T follicular helper cell (primary cell): ENCODE results near the gene BATF2.
"Not testable (repeated sequence)": the region's sequence is repeated elsewhere in the genome, so short reads cannot be mapped to it uniquely, and the experiment has no call there.

Experiments used
- DNase-seq: peaks from one replicate; pipeline ENCODE4 v3.0.0-alpha.2; 2020; ENCODE audit warnings: low read depth
- total RNA-seq, 2 experiments: gene quantifications; one replicate each; lab custom pipeline; 2026; lab: John Stamatoyannopoulos, UW

Gene BATF2, protein sequence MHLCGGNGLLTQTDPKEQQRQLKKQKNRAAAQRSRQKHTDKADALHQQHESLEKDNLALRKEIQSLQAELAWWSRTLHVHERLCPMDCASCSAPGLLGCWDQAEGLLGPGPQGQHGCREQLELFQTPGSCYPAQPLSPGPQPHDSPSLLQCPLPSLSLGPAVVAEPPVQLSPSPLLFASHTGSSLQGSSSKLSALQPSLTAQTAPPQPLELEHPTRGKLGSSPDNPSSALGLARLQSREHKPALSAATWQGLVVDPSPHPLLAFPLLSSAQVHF
- 0 to 0.06 reads per million in 2 experiments for total RNA-seq

DNA sequence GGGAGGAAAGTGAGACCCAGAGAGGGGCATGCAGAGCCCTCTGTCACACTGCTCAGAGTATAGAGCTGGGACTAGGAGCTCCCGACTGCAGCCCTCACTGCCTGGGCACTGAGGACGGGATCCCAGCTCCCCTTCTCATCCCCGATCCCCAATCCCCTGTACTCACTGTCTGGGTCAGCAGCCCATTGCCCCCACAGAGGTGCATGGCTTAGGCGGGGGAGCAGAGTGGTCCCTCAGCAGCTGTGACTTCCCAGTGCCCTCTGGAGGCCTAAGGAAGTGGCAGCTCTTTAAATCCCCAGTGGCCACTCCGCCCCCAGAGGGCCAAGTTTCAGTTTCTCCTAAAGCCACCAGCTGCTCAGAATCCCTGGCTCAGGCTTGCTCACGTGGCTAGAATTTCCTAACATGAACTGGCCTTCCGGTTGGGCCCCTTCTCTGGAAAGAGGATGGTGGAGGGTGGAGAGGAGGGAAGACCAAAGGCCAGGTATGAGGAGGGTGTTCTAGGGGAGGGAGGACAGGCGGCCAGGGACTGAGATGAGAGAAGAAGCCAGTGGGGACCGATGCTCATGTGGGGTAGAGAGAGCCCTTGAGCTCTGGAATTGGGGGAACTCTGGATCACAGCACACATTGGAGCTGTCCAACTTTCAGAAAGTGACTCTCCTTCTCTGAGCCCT, at the start of gene BATF2:
BATF2 (minus strand) TSS at position 262 of the 671 bp plus-strand sequence; CDS start at position 205, 57 bp downstream.
- DNase-seq = no peak

DNA sequence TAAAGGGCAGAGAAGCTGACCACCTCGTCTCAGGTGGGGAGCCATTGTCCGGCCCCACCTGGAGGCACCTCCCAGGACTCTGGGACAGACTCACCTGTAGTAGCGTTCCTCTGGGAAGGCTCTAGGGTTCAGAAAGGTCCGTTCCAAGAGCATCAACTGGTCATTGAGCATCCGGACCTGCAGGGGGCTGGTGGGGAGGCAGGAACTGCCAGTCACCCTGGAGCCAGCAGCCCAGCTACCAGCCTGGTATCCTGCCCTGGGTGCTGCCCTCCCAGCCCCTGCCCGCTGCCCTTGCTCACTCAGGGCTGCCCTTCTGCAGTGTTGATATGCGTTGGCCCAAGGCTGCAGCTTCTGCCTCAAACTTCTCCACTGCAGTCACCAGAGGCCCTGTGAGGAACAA, 49.0 kb upstream of the BATF2 start:
- no peak for DNase-seq

DNA sequence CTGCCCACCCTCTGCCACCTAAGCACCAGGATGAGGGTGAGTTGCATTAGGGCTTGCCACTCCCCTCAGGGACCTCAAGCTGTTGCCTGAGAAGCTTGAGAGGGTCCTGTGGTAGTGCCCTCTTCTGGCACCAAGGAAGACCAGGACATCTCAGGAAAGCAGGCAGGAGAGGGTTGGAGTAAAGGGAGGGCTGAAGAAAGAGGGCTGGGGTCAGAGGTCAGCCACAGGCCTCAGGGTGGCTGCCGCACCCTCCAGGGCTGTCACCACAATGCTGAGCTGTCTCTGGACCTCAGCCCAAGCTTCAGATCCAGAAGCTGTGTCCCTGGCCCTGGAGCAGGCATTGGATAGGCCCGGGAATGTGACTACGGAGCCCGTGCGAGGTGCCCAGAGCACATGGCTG, 48.3 kb upstream of the BATF2 start:
- DNase-seq = no peak

DNA sequence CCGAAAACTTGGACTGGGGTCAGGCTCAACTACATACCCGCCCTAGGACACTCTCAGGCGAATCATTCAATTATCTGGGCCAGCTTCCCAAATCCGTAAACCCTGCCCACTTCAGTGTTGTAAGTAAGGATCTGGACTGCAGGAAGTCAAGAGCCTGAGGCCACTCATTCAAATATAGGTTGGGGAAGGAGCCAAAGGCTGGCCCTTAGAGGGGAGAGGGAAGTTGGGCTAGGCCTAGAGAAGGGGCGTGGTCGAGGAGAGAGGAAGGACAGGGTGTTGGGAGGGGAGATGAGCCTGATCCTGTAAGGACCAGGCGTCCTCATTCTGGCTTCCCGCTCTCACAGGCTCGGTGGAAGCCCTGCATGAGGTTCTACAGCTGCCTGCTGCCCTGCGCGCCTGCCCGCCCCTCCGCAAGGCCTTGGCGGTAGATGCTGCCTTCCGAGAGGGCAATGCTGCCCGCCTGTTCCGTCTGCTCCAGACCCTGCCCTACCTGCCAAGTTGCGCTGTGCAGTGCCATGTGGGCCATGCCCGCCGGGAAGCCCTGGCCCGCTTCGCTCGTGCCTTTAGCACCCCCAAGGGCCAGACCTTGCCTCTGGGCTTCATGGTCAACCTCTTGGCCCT, 47.2 kb upstream of the BATF2 start:
- DNase-seq = no peak

DNA sequence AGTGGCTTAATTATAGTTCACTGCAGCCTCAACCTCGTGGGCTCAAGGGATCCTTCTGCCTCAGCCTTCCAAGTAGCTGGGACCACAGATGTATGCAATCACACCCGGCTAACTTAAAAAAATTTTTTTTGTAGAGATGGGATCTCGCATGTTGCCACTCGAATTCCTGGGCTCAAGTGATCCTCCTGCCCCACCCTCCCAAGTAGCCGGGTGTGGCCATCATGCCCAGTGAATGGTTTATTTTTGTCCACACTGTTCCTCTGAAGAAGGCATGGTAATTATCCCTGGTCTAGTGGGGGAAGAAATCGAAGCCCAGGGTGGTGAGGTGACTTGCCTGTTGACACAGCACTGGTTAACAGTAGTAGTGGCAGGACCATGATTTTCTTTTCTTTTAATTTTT, 46.1 kb upstream of the BATF2 start:
- DNase-seq = no peak

DNA sequence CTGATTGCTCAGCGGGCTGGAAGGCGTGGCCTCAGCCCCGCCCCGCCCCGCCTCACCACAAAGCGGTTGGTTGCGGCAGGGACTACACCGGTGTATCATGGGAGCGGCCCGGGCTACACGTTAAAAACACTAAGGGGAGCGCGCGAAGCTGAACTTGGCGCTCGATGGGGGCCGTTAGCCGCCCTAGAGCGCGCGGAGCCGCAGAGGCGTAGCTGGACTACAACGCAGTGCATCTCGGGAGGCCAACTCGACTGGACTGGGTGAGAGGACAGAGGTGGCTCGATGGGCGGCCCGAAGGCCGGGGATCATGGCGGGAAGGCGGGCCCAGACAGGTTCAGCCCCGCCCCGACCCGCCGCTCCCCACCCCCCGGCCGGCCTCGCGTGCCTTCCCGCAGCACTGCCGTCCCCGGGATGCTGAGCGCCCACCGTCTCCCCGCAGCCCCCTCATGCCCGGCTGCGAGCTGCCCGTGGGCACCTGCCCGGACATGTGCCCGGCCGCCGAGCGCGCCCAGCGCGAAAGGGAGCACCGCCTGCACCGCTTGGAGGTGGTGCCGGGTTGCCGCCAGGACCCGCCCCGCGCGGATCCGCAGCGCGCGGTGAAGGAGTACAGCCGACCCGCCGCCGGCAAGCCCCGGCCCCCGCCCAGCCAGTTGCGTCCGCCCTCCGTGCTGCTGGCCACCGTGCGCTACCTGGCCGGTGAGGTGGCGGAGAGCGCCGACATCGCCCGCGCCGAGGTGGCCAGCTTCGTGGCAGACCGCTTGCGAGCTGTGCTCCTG, 44.3 kb upstream of the BATF2 start, which contains the start of gene SAC3D1:
SAC3D1 (plus strand) TSS at position 364 of the 776 bp plus-strand sequence; CDS start at position 447, 83 bp downstream.
- peak; percentile 71 for DNase-seq

DNA sequence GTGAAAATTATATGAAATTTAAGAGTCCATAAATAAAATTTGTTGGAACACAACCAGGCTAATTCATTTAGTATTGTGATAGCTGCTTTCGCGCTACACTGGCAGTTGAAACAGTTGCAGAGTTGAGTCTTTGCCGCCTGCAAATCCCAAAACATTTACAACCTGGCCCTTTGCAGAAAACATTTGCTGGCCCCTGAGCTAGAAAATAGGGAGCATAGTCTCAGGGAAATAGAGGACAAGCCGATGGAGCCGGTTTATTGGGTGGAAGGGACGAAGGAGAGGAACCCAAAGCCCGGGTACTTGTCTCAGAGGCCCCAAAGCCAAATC, 43.7 kb upstream of the BATF2 start:
- no peak for DNase-seq

DNA sequence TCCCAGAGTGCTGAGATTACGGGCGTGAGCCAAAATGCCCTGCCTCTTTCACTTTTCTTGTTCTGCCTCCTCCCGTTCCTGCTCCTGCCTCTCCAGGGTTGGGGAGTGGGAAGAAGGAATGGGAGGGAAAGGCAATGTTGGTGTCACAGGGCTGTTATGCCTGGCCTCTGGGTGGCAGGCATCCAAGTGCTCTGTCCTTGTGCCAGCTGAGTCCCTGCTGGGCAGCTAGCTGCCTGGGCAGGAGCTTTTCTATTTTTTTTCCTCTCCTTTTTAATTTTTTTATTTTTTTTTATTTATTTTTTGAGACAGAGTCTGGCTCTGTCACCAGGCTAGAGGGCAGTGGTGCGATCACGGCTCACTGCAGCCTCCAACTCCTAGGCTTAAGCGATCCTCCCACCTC, 40.2 kb upstream of the BATF2 start:
- no peak for DNase-seq

DNA sequence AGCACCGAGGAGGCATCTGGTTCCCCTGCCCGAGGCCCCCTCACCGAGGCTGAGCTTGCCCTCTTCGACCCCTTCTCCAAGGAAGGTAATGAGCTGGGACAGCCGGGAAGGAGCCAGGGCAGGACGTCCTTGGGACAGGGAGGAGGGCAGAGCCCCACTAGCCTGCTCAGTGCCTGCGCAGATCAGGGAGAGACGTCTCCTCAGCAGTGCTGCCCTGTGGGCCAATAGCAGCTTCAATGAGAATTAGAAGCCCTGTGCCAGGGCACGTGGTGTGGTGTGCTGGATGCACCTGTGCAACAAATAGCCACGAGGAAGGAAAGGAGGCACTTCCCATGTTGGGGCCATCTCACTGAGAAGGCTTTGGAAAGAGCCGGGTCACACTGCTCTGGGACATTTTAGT, 38.8 kb upstream of the BATF2 start:
- no peak for DNase-seq

DNA sequence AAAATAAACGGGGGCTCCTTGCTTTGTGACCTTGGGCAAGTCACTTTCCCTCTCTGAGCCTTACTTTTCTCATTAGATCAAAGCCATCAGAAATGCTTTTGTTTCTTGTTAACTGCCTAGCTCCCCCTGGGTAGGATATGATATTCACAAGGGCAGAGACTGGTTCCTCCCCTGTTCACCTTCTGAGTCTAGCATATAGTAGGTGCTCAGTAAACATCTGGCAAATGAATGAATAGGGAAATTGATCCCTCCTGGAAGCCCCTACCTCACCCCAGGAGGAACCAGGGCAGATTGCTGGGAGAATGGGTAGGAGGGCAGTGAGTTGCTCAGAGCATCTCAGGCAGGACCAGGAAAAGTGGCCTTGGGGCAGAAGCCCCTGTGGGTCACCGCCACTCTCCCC, 37.7 kb upstream of the BATF2 start:
- DNase-seq = no peak

DNA sequence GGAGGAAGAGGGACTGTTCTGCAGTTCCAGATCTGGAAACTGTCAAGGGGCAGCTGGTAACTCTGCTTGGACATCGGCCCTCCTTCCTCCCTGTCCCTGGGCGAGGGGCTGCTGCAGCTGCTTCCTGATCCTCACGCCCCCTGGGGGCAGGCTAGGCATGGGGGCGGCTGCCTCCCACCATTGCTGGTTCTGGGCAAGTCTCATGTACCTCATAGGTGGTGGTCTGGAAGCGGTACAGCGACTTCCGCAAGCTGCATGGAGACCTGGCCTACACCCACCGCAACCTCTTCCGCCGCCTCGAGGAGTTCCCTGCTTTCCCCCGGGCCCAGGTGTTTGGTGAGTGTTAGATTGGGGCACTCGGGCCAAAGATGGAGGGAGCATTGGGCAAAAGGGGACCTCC, 35.4 kb upstream of the BATF2 start:
- DNase-seq = no peak

DNA sequence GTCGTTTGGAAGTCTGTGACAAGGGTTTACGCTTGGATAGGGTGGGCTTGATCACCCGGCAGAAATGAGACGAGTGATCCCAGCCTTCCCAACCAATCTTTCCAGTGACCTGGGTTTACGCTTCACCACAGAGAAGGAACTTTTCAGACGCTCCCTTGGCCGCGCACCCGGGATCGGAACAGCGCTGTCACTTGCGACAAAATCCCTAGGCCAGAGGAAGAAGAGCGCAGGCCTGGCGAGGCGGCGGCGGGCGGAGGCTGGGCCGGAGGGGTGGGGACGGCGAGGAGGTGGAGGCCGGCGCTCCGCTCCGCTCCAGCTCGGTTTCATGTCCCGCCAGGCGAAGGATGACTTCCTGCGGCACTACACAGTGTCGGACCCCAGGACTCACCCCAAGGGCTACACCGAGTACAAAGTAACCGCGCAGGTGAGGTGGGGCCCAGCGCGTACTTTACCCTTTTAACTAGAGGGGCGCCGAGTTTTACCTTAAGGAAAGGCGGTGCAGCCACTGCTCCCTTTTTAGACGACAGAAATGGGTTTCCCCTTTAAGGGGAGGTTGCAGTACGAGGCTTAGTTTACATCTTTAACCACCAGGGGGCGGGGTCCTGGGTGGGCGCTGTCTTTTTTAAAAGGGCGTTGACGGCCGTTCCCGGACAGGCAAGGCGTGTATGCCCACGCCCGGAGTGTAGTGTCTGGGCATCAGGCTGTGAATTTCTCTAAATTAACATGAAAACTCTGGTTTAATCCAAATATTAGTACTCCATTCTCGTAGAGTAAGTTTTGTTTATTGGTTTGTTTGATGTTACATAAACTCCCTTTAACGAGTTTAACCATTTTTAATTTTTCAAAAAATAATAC, 30.7 kb upstream of the BATF2 start, which contains the start of gene SNX15:
SNX15 (plus strand) TSS at position 227 of the 855 bp plus-strand sequence; CDS start at position 326, 99 bp downstream.
- DNase-seq = peak; percentile 86

DNA sequence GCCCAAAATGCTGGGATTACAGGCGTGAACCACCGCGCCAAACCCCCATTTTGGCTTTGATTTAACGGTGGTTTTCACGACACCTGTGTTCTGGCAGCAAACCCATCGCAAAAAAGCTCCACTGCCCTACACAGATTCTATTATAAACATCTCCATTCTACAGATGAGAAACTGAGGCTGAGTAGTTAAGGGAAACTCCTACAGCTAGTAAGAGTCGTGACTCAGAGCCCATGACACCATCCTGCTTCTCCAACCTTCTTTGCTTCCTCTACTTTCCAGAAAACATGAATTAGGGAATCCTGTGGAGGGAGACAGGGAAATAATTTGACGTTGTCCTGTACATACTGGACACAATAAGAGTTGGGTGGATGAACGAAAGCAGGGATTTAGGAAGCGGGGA, 30.0 kb upstream of the BATF2 start:
- DNase-seq = no peak

DNA sequence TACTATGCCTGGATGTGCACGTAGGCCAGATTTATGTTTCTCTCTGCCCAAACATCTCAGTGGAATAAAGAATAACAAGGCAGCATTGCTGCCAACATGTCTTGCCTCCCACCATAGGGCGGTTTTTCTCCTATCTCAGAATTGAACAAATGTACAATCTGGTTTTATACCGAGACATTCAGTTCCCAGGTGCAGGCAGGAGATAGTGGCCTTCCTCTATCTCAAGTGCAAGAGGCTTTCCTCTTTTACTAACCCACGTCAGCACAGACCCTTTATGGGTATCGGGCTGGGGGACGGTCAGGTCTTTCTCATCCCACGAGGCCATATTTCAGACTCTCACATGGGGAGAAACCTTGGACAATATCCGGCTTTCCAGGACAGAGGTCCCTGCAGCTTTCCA, 26.7 kb upstream of the BATF2 start:
- not testable (repeated sequence) for DNase-seq

DNA sequence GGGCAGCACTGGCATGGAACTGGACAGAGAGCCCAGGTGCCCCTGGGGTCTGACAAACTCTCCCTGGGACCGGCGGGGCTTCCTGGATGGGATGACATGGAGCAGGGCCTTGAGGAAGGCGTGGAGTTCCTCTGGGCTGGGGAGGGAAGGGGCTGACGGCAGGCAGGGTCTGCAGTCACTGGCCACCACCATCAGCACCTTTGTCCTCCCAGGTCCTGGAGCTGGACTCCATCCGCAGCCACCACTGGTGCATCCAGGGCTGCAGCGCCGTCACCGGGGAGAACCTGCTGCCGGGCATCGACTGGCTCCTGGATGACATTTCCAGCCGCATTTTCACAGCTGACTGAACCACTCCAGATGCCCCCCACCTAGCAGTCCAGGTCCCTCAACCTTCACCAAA, 24.7 kb upstream of the BATF2 start:
- no peak for DNase-seq

DNA sequence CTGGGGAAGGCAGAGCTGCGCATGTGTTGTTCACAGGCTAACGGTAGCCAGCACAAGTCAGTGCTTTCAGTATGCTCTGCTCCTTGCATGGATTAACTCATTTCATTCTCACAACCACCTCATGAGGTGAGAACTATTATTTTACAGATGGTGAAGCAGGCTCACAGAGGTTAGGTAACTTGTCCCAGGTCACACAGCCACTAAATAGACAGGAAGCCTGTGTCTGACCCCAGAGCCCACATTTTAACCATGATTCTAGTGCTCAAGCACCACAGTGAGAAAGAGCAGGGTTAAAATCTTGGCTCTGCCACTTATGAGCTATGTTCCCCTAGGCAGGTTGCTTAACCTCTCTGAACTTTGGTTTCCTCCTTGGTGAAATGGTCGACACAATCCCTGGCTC, 24.2 kb upstream of the BATF2 start:
- DNase-seq = no peak

DNA sequence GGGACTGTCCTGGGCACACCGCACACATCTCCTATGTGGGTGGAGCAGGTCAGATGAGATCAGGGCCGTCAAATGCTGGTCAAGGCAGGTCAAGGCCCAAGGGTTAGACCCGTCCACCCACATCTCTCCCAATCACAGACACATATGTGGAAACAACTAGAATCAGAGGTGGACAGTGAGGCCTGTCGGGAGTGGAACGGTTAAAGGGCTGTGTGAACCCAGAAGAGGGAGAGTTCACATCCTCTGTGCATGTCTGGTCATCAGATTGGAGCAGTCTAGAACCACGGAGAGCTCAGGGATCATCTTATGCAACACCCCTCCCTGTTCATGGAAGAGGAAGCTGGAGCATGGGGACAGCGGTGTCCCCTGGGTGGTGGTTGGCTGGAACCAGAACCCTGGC, 23.1 kb upstream of the BATF2 start:
- DNase-seq = no peak

DNA sequence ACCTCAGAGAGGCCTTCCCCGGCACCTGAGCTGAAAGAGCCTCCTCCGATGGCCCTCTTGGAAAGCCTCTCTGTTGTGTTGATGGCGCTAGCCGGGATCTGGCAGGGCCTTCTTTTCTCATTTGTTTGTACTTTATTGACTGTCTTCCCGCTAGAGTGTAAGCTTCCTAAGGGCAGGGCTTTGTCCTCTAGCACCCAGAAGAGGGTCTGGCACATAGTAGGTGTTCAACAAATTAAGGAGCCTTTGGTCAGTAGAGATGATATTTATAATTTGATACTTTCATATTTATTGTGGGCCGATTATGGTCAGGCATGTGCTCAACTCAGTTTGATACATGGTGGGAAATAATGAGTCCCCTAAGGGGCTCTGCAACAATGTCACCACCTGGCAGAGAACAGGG, 21.2 kb upstream of the BATF2 start:
- no peak for DNase-seq

DNA sequence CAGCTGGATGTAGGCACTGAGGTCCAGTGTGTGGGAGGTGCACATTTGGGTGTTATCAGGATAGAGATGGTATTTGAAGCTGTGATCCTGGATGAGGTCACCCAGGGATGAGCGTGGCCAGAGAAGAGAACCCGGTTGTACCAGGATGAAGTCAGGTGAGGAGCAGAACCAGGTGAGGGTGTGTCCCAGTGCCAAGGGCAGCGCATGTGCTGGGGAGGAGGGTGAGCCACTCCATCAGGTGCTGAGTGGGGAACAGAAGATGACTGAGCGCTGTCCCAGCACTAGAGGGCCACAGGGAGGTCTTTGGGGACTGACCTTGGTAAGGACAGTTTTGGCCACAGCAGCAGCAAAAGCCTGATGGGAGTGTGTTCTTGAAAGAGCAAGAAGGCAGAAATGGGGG, 19.9 kb upstream of the BATF2 start:
- DNase-seq = no peak

DNA sequence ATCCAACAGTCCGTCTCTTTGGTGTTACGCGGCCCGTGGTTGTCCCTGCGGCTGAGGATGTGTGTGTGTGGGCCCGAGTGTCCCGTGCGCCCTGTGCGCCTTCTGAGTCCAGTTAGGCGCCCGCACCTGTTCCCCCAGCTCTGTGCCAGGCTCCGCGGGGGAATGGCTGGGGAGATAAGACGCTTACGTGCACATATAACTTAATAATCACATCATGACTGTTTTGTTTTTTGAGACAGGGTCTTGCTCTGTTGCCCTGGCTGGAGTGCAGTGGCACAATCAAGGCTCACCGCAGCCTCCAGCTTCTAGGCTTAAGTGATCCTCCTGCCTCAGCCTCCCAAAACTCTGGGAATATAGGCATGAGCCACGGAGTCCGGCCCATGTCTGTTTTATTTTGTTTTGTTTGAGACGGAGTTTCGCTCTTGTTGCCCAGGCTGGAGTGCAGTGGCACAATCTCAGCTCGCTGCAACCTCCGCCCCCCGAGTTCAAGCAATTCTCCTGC, 18.0 kb upstream of the BATF2 start:
- DNase-seq = no peak
